ENCODE measurements around the gene AIFM2.
"Not testable (repeated sequence)": the region's sequence is repeated elsewhere in the genome, so short reads cannot be mapped to it uniquely, and the experiment has no call there.

Gene AIFM2

DNA sequence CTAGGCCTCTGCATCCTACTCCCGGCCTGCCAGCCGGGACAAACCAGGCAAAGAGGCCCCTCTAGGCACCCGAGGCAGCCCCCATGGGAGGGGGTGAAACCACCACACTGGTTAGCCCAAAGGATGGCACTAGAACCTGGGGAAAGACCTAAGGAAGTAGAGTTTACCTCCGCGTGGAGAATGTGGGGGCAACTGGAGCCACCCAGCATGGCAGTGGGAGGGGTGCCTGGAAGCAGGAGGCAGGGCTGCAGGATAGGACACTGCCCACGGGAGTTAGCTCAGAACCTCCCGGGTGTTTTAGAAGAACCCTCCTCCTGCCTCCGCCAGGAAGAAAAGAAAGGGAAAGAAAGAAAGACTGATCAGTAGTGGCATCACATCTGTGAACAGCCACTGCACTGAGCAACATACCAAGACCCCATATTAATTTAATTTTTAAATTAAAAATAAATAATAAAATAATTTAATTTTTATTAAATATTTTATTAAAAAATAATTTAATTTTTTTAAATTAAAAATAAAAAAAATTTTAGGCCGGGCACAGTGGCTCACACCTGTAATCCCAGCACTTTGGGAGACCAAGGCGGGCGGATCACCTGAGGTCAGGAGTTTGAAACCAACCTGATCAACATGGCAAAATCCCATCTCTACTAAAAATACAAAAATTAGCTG is 11.2 kb downstream of the AIFM2 start:
- no peak for DNase-seq

DNA sequence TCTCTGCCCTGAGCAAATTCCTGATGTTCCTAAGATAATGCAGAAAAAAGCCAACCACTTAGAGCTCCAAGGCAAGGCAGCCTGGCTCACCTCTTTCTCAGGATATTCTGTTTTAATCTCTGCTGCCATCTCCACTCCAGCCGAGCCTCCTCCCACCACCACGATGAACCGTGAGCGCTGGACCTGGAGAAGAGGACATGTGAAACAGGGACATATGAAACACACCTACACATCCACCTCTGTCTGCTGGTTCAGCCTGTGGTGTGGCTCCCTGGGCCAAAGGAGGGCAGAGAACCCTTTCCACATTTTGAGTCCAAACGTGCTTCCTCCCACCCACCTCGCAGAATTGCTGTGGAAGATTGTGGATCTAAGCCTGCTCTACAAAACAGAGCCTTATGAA is 12.2 kb downstream of the AIFM2 start:
- DNase-seq = no peak

- DNase-seq = no peak
Observed at GRCh38 chr10:70119623-70120022, 13.0 kb downstream of the AIFM2 start.

DNA sequence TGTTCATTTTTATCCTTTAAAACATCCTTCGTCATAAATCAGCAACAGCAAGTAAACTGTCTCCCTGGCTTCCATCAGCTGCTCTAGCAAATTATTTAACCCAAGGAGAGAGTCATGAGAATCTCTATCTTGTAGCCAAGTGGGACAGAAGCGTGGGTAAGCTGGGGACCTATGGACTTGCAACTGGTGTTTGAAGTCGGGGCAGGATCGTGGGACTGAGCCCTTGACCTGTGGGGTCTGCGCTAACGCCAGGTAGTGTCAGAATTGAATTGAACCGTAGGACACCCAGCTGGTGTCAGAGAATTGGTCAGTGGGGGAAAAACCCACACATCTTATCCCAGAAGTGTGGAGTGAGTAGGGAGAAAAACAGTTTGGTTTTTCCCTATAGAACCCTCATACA is 13.4 kb downstream of the AIFM2 start:
- no peak for DNase-seq

DNA sequence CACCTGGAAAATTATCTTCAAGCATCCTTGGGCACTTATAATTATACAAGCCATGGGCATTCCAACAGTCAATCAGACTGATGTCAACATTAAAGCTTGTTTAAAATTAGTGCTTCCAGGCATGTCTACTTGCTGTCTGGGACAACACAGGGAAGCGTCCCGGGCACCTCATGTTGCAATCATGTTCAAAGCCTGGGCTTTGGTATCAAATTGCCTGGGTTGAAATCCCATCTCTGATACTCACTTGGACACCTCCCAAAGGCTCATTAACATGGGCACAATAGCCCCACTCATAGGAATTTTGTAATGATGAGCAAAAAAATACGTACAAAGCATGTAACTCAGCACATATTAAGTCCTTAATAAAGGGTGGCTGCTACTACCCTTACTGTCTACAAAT is 14.4 kb downstream of the AIFM2 start:
- DNase-seq = no peak

- DNase-seq = no peak
Observed at GRCh38 chr10:70117646-70118045, 15.0 kb downstream of the AIFM2 start.

GRCh38 chr10:70115948-70116682 is 16.5 kb downstream of the AIFM2 start:
- DNase-seq = peak; percentile 2 to 14

DNA sequence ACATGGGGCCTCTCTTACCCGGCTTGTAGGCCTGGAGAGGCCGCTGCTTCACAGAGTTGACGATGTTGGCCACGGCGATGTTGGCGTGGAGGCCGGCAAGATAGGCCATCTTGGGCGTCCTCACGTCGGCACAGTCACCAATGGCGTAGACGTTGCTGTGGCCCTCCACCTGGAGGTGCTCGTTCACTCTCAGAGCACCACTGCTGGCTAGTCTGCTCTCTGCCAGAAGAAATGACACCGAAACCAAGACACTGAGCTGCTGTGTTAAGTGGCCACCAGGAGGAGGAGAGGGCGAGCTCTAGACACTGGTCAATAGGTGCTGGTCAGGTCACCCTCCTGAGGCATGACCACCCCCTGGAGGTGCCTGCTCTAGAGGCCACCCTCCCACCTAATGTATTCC is 17.7 kb downstream of the AIFM2 start:
- no peak for DNase-seq

- no peak for DNase-seq
Observed at GRCh38 chr10:70112071-70112470, 20.6 kb downstream of the AIFM2 start.

DNA sequence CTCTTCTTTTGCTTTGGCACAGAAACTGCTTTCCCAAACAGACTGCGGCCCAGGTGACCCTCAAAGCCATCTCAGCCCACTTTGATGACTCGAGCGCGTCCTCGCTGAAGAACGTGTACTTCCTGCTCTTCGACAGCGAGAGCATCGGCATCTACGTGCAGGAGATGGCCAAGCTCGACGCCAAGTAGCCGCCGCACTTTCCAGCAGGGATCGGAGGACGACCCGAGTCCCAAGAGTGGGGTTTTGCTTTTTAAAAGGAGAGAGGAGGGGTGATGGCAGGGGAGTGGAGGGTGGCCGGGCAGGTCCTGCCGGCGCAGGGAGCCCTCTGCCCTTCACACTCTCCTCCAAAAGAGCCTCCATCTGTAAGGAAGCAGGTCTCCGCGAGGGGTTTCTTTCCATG is 21.1 kb downstream of the AIFM2 start:
- no peak for DNase-seq

GRCh38 chr10:70109064-70109729 is 23.4 kb downstream of the AIFM2 start:
- DNase-seq = no peak

GRCh38 chr10:70106958-70107791 is 25.4 kb downstream of the AIFM2 start:
- DNase-seq = no peak

GRCh38 chr10:70101668-70102067 is 31.0 kb downstream of the AIFM2 start:
- no peak for DNase-seq

- not testable (repeated sequence) for DNase-seq
Observed at GRCh38 chr10:70101068-70101562, 31.5 kb downstream of the AIFM2 start.

- no peak for DNase-seq
Observed at GRCh38 chr10:70098271-70098670, 34.4 kb downstream of the AIFM2 start.

DNA sequence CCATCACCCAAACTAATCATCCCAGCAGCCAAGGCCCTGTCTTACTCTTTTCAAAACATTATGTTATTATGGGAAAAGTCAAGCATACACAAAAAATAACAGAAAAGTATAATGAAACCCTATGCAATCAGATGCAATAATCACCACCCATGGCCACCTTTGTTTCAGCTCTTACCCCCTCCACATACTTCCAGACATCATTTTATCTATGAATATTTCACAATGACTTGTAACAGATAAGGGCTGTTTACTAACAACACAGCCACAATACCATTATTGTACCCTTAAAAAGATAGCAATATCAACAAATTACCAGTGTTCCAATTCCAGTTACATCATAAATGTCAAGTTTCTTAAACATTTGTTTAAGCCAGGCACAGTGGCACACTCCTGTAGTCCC is 35.2 kb downstream of the AIFM2 start:
- DNase-seq = no peak

DNA sequence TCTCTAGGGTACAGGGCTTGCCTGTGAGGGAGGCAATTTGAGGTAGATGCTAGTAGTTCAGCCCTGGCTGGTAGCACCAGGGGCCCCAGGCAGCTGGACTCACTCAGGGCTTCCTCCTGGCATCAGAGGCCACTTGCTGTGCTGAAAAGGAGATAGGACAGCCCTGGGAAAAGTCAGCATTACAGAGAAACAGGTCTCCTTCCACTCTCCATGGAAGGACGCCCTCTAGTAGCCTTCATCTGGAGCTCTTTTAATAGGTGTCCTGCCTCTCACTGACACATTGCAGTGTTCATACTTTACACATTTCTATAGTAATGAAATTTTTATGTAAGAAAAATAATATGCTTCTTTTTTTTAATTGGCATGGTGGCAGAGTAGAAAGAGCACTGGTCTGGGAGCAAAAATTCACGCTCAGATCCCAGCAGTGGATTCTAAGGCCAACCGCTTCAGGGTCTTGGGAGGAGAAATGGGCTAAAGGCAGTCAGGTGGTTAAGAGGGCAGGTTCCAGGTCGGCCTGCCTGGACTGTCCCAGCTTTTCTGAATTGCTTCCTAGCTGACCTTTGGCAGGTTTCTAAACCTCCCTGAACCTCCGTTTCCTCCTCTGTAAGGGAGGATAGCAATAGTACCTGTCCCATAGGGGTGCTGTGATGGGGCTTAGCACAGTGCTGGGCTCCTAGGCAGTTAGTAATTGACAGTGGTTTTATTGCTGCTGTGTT is 35.8 kb downstream of the AIFM2 start:
- no peak for DNase-seq

DNA sequence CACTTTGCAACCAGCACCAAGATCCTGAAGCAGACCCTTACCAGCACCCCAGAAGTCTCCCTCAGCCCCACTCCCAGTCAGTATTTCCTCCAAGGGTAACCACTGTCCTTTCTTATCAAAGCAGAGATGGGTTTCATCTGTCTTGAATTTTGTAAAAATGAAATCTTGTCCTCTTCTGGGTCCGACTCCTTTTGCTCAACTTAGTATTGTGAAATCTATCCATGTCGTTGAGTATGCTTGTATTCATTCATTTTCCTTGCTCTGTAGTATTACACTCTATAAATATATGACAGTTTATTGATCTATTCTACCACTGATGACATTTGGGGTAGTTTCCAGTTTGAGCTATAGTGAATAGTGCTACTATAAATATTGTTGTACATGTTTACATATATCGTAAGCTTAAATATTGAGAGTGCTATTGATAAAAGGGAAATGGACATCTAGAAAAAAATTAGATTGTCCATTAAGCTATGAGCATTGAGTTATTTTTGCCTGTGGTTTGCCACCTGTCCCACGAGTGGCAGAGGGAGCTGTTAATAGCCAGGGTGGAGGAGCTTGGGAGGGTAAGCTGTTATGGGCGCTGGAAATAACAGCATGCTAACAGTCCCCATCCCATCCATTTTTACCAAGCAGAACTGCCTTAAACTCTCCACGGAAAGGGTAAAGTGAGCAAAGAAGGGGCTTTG is 36.5 kb downstream of the AIFM2 start:
- DNase-seq = no peak

GRCh38 chr10:70094250-70094649 is 38.4 kb downstream of the AIFM2 start:
- DNase-seq = no peak

DNA sequence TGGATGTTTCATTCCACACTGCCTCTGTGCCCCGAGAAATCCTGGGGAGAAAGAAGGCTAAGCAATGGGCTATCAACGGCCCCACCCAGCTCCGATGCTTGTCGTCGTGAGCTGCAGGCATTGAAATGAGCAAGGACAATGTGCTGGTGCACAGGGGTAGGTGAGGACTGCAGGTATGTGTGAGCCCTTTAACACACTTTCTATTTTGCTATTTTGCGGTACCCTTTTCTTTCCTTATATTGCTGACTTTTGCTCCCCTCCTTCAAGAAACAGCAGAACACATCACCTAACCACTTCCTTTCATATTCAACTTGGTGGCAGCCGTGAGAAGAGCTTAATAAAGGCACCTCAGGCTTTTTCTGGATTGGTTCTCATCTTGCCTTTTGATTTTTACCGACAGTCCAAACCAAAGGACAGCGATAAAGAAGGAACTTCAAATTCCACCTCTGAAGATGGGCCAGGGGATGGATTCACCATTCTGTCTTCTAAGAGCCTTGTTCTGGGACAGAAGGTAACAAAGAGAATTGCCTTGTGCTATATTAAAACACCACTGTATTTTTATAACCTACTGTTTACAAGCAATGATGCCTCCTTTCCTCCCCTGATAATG is 39.2 kb downstream of the AIFM2 start:
- no peak for DNase-seq

GRCh38 chr10:70092389-70092718 is 40.3 kb downstream of the AIFM2 start:
- no peak for DNase-seq
